H9 (cell line): ENCODE measurements around the gene PRKAG2. TPM values are rescaled to one million over a fixed set of nuclear protein-coding genes. Genes with fewer than 3 reads are reported as not detected.

Experiments used
- DNase-seq: peaks from one replicate; pipeline ENCODE4 v3.0.0-alpha.2; 2017
- H2AFZ ChIP-seq: one replicate; pipeline ENCODE4 v1.6.1; 2013; ENCODE audit warnings: mild to moderate bottlenecking, low read length, control low read depth, moderate library complexity
- H2AK5ac ChIP-seq: 2 replicates; pipeline ENCODE4 v1.6.1; 2013; ENCODE audit warnings: low read length, control low read depth, mixed read lengths; ENCODE audit not compliant: insufficient read length
- H2BK120ac ChIP-seq: one replicate; pipeline ENCODE4 v1.6.1; 2013; ENCODE audit warnings: low read depth, mild to moderate bottlenecking, low read length, control low read depth, inconsistent platforms; ENCODE audit not compliant: poor library complexity, severe bottlenecking
- H2BK12ac ChIP-seq: 2 replicates; pipeline ENCODE4 v1.6.1; 2013; ENCODE audit warnings: low read length, control low read depth, mixed read lengths, low read depth; ENCODE audit not compliant: insufficient read length
- H2BK15ac ChIP-seq: 2 replicates; pipeline ENCODE4 v1.6.1; 2013; ENCODE audit warnings: low read depth, low read length, control low read depth
- H2BK20ac ChIP-seq: one replicate; pipeline ENCODE4 v1.6.1; 2013; ENCODE audit warnings: low read depth, mild to moderate bottlenecking, low read length, control low read depth, inconsistent platforms; ENCODE audit not compliant: poor library complexity, severe bottlenecking
- H2BK5ac ChIP-seq: 2 replicates; pipeline ENCODE4 v1.6.1; 2013; ENCODE audit warnings: low read length, control low read depth, mixed read lengths; ENCODE audit not compliant: insufficient read length
- H3K14ac ChIP-seq: 2 replicates; pipeline ENCODE4 v1.6.1; 2013; ENCODE audit warnings: low read length, control low read depth; ENCODE audit not compliant: insufficient read depth
- H3K18ac ChIP-seq: 2 replicates; pipeline ENCODE4 v1.6.1; 2013; ENCODE audit warnings: low read depth, mild to moderate bottlenecking, mixed read lengths, low read length, control low read depth; ENCODE audit not compliant: insufficient read length
- H3K23ac ChIP-seq: 2 replicates; pipeline ENCODE4 v1.6.1; 2013; ENCODE audit warnings: low read length, control low read depth, mixed read lengths, low read depth; ENCODE audit not compliant: insufficient read length
- H3K23me2 ChIP-seq: 2 replicates; pipeline ENCODE4 v1.6.1; 2013; ENCODE audit warnings: low read depth, mild to moderate bottlenecking, mixed read lengths, low read length, control low read depth; ENCODE audit not compliant: insufficient read length, poor library complexity, severe bottlenecking
- H3K27ac ChIP-seq: 2 replicates; pipeline ENCODE4 v1.5.1; 2013; ENCODE audit warnings: low read length, control low read depth, mixed read lengths, low read depth; ENCODE audit not compliant: insufficient read length
- H3K27me3 ChIP-seq: 2 replicates; pipeline ENCODE4 v1.6.1; 2013; ENCODE audit warnings: low read length, control low read depth, inconsistent platforms; ENCODE audit not compliant: insufficient read depth
- H3K4ac ChIP-seq: 2 replicates; pipeline ENCODE4 v1.6.1; 2013; ENCODE audit warnings: low read depth, mild to moderate bottlenecking, control low read depth, inconsistent platforms, low read length, moderate library complexity
- H3K4me1 ChIP-seq: 2 replicates; pipeline ENCODE4 v1.6.1; 2013; ENCODE audit warnings: low read length, control low read depth, inconsistent platforms; ENCODE audit not compliant: insufficient read depth
- H3K4me2 ChIP-seq: 2 replicates; pipeline ENCODE4 v1.6.1; 2013; ENCODE audit warnings: low read length, control low read depth, mixed read lengths; ENCODE audit not compliant: insufficient read length, insufficient read depth
- H3K56ac ChIP-seq: 2 replicates; pipeline ENCODE4 v1.6.1; 2013; ENCODE audit warnings: low read depth, mild to moderate bottlenecking, mixed read lengths, low read length, control low read depth; ENCODE audit not compliant: insufficient read length
- H3K79me1 ChIP-seq: 2 replicates; pipeline ENCODE4 v1.6.1; 2013; ENCODE audit warnings: low read depth, mild to moderate bottlenecking, moderate library complexity, low read length, control low read depth, inconsistent platforms; ENCODE audit not compliant: insufficient read depth, poor library complexity, severe bottlenecking
- H3K79me2 ChIP-seq: 2 replicates; pipeline ENCODE4 v1.6.1; 2013; ENCODE audit warnings: low read length, control low read depth, inconsistent platforms; ENCODE audit not compliant: insufficient read depth
- H3K9ac ChIP-seq: 2 replicates; pipeline ENCODE4 v1.6.1; 2013; ENCODE audit warnings: low read length, control low read depth, mixed read lengths; ENCODE audit not compliant: insufficient read length; ENCODE audit errors: extremely low read depth
- H3K9me3 ChIP-seq: one replicate; pipeline ENCODE4 v1.6.1; 2013; ENCODE audit warnings: low read depth, low read length, inconsistent platforms; ENCODE audit not compliant: control insufficient read depth
- H3T11ph ChIP-seq: one replicate; pipeline ENCODE4 v1.6.1; 2013; ENCODE audit warnings: mild to moderate bottlenecking, low read length, control low read depth, inconsistent platforms
- H4K20me1 ChIP-seq: one replicate; pipeline ENCODE4 v1.6.1; 2013; ENCODE audit not compliant: control insufficient read depth, insufficient read length, insufficient read depth
- H4K5ac ChIP-seq: 2 replicates; pipeline ENCODE4 v1.6.1; 2013; ENCODE audit warnings: low read depth, mild to moderate bottlenecking, mixed read lengths, low read length, control low read depth; ENCODE audit not compliant: insufficient read length
- H4K8ac ChIP-seq: replicated peaks from 2 replicates; pipeline ENCODE4 v1.6.1; 2013; ENCODE audit warnings: low read length, control low read depth, mixed read lengths, low read depth; ENCODE audit not compliant: insufficient read length
- H4K91ac ChIP-seq: 2 replicates; pipeline ENCODE4 v1.6.1; 2013; ENCODE audit warnings: low read depth, mild to moderate bottlenecking, moderate library complexity, mixed read lengths, low read length, control low read depth; ENCODE audit not compliant: insufficient read length
- H3K27ac Mint-ChIP-seq, 3 experiments: 2 replicates in 2 of 3; 3 replicates in 1 of 3; pipeline ENCODE4 v1.8.0; 2020 to 2021; ENCODE audit warnings: mixed read lengths in 3 of 3, mild to moderate bottlenecking in 1 of 3, moderate library complexity in 1 of 3
- H3K27me3 Mint-ChIP-seq: 2 replicates; pipeline ENCODE4 v1.8.0; 2021; ENCODE audit warnings: low read depth, mild to moderate bottlenecking, moderate library complexity, mixed read lengths
- H3K36me3 Mint-ChIP-seq, 3 experiments: 2 replicates in 2 of 3; 3 replicates in 1 of 3; pipeline ENCODE4 v1.8.0; 2020 to 2021; ENCODE audit warnings: low read depth in 3 of 3, mixed read lengths in 3 of 3; ENCODE audit not compliant: insufficient read depth in 1 of 3
- H3K4me1 Mint-ChIP-seq, 2 experiments: 2 replicates each; pipeline ENCODE4 v1.8.0; 2020; ENCODE audit warnings: mixed read lengths in 2 of 2
- H3K4me3 Mint-ChIP-seq, 2 experiments: 2 replicates in 1 of 2; 3 replicates in 1 of 2; pipeline ENCODE4 v1.8.0; 2020 to 2021; ENCODE audit warnings: mild to moderate bottlenecking in 2 of 2, mixed read lengths in 2 of 2, moderate library complexity in 1 of 2
- H3K9me3 Mint-ChIP-seq, 2 experiments: 2 replicates in 1 of 2; 3 replicates in 1 of 2; pipeline ENCODE4 v1.8.0; 2020; ENCODE audit warnings: mild to moderate bottlenecking in 2 of 2, mixed read lengths in 2 of 2, moderate library complexity in 1 of 2
- CTCF ChIP-seq: fragments of 200-600 bp; sonication (generic); conservative IDR thresholded peaks from 3 replicates; pipeline ENCODE4 v1.8.0; 2021; ENCODE audit warnings: antibody characterized with exemption, mild to moderate bottlenecking
- WGBS: extraction: QIAGEN DNeasy Blood & Tissue Kit; methylation state at CpG from one replicate; pipeline ENCODE4 v1.1.7; 2013; ENCODE audit warnings: missing lambda C conversion rate, low lambda C conversion rate, mixed read lengths; ENCODE audit not compliant: insufficient read length; ENCODE audit errors: extremely low coverage; 5-methylcytosine and 5-hydroxymethylcytosine counted together
- total RNA-seq: library from RNA; stranded (reverse); gene quantifications from 2 replicates; pipeline ENCODE4 v1.2.1, GENCODE V29; 2021

The PRKAG2 gene
- total RNA-seq, 1 experiment from 2014 or later, result 11.8 TPM

- Histone ChIP-seq H4K91ac (no peak overlapping the region), H3K9ac (no peak overlapping the region), H2AFZ (no peak overlapping the region), H3K23me2 (no peaks in the 10 kb centered on the region), H2AK5ac (no peak overlapping the region), H2BK20ac (peak overlapping the region; percentile 76), H3K14ac (0 out of 2 replicates have a peak overlapping the region, but pooled peaks have one; percentile 26), H4K5ac (peak overlapping the region; percentile 10), H3K23ac (no peak overlapping the region), H3K9me3 (no peaks in the 10 kb centered on the region), H4K20me1 (no peaks in the 10 kb centered on the region), H3K79me1 (no peaks in the 10 kb centered on the region), H3K27ac (no peak overlapping the region), H3K18ac (peak overlapping the region; percentile 68), H3K79me2 (no peaks in the 10 kb centered on the region), H2BK5ac (no peak overlapping the region), H2BK12ac (peak overlapping the region; percentile 27), H3K27me3 (no peaks in the 10 kb centered on the region), H3K4me1 (peaks cover 8% of the 10 kb centered on the region; the same call in 1 of the 2 replicates), H3K4me2 (no peak overlapping the region), H2BK15ac (no peak overlapping the region), H2BK120ac (peak overlapping the region; percentile 50), H3T11ph (no peak overlapping the region), H3K56ac (no peak overlapping the region), H4K8ac (no peak overlapping the region), H3K4ac (no peak overlapping the region)
- Mint-ChIP-seq H3K27ac (peak overlapping the region in 2 of 3 experiments; percentile 77 to 97; a peak in 3 of 7 replicates), H3K9me3 (no peaks in the 10 kb centered on the region), H3K27me3 (peaks cover 2% of the 10 kb centered on the region; the same call in 1 of the 2 replicates), H3K36me3 (no peaks in the 10 kb centered on the region), H3K4me3 (peak overlapping the region in 1 of 2 experiments; percentile 26; a peak in 1 of 5 replicates), H3K4me1 (peaks cover 25 to 31% of the 10 kb centered on the region in 2 experiments)
- no peak for TF ChIP-seq CTCF
- WGBS, result no CpG with 5 or more reads among the region's 16 CpGs
- DNase-seq, result peak; percentile 88
These were observed 189.2 kb downstream of the PRKAG2 start for GRCh38 chr7:151687523-151688235.
